GM03348 (cell line): ENCODE results near the gene TNFRSF13B.
"Not testable (repeated sequence)": the region's sequence is repeated elsewhere in the genome, so short reads cannot be mapped to it uniquely, and the experiment has no call there.

Experiments used
- DNase-seq: peaks from one replicate; pipeline ENCODE4 v3.0.0; 2012; ENCODE audit warnings: low spot score

The TNFRSF13B gene

GRCh38 chr17:16911141-16911937 is 60.6 kb downstream of the TNFRSF13B start:
- DNase-seq: no peak

- no peak for DNase-seq
Observed at GRCh38 chr17:16910341-16910740, 61.6 kb downstream of the TNFRSF13B start.

GRCh38 chr17:16909472-16910246 is 62.3 kb downstream of the TNFRSF13B start:
- no peak for DNase-seq

GRCh38 chr17:16908273-16908672 is 63.6 kb downstream of the TNFRSF13B start:
- no peak for DNase-seq

GRCh38 chr17:16906680-16907079 is 65.2 kb downstream of the TNFRSF13B start:
- DNase-seq: no peak

GRCh38 chr17:16905593-16906191 is 66.2 kb downstream of the TNFRSF13B start:
- no peak for DNase-seq

GRCh38 chr17:16903070-16903469 is 68.8 kb downstream of the TNFRSF13B start:
- not testable (repeated sequence) for DNase-seq

- no peak for DNase-seq
Observed at GRCh38 chr17:16900288-16900882, 71.5 kb downstream of the TNFRSF13B start.

- not testable (repeated sequence) for DNase-seq
Observed at GRCh38 chr17:16897211-16897896, 74.6 kb downstream of the TNFRSF13B start.

- not testable (repeated sequence) for DNase-seq
Observed at GRCh38 chr17:16896235-16896634, 75.7 kb downstream of the TNFRSF13B start.

- not testable (repeated sequence) for DNase-seq
Observed at GRCh38 chr17:16893527-16893926, 78.4 kb downstream of the TNFRSF13B start.

- DNase-seq: not testable (repeated sequence)
Observed at GRCh38 chr17:16892876-16893454, 79.0 kb downstream of the TNFRSF13B start.

- DNase-seq: no peak
Observed at GRCh38 chr17:16889088-16889465, 82.8 kb downstream of the TNFRSF13B start.
